Raji (cell line): ENCODE results near the gene HTT.

Experiments
- POLR2A ChIP-seq: IDR thresholded peaks from 2 replicates; pipeline ENCODE4 v1.6.1; 2011; ENCODE audit warnings: low read depth, low read length, control low read depth; ENCODE audit not compliant: insufficient read depth

HTT gene

DNA sequence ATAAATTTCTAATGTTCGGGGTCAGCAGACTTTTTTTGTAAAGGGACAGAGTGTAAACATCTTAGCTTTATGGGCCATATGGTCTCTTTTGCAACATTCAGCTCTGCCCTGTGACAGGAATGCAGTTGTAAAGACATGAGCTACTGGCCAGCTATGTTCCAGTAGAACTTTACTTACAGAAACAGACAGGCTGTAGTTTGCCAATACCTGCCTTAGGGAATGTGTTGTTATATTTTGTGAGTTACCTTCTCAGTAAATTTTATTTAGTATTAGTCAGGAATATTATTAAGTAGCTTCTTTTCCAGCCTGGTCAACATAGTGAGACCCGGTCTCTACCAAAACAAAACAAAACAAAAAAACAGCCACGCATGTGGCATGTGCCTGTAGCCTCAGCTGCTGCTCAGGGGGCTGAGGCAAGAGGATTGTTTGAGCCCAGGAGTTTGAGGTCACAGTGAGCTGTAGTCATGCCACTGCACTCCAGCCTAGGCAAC lies 48.7 kb downstream of the HTT start:
- no peak for TF ChIP-seq POLR2A

DNA sequence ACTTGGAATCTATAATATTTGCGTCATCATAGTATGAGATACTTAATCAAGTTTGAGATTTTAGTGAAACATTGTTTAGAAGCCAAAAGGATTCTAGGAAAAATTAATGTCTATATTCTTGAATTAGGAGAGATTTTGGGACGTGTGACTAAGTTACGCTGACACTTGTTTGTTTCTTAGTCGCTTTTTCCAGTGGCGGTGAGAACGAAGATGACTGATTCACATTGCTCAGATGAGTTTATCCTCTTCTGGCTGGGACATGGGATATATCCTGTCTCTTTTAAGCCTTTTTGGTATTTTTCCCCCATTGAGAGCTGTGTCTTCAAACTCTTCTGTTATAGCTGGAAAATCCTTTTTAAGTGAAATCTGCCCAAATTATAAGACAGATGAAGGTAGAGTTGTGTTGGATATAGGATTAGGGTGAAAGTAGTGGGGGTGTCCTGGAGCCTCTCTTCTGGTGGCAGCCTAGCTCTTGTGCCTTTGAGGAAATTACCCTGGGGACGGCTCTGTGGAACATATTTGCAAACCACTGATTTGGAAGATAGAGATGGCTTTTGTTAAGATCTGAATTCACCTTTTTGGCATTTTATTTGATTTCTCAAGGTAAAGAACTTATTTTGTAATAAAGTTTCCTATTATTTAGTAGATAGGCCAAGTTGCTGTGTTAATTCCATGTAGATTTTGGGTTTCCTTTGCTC lies 49.7 kb downstream of the HTT start:
- no peak for TF ChIP-seq POLR2A

- no peak for TF ChIP-seq POLR2A
These were observed 52.6 kb downstream of the HTT start for GRCh38 chr4:3127112-3127511.

GRCh38 chr4:3128058-3128457 lies 53.6 kb downstream of the HTT start:
- TF ChIP-seq POLR2A: no peak

DNA sequence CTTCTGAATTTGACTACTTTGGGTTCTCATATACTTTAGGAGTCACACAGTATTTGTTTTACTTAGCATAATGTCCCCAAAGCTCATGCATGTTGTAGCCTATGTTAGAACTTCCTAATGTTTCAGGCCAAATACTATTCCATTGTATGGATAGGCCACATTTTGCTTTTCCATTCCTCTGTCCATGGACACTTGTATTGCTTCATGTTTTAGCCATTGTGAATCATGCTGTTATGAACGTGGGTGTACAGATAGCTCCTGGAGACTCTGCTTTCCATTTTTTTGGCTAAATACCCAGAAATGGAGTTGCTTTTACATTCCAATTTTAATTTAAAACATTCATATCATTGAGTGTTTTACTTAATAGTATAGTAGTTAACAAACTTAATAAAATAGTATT lies 54.5 kb downstream of the HTT start:
- TF ChIP-seq POLR2A: no peak

DNA sequence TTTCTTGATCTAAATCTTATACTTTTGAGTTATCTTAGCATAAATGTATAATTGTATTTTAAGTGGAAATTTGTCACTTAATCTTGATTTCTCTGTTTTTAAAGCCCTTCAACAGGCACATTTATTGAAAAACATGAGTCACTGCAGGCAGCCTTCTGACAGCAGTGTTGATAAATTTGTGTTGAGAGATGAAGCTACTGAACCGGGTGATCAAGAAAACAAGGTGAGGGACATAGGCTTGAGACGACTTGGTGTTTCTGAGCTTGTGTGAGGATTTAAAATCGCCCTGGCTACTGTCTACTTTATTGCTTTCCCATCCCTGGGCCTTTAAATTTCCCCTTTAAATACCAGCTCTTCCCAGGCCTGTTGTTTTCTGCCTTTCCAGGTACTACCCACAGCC lies 55.7 kb downstream of the HTT start:
- TF ChIP-seq POLR2A: no peak

- no peak for TF ChIP-seq POLR2A
These were observed 56.3 kb downstream of the HTT start for GRCh38 chr4:3130826-3131225.

DNA sequence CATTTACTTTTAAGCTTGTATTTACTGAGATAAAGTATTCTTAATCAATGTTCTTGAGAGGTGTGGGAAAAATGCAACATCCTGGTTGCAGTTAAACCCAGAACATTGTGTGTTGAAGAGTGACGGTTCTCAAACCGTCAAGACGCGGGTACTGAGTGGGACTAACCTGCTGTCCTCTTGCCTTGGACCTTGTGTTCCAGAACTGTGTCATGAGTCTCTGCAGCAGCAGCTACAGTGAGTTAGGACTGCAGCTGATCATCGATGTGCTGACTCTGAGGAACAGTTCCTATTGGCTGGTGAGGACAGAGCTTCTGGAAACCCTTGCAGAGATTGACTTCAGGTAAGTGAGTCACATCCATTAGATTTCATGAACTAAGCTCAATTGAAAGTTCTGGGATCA lies 59.7 kb downstream of the HTT start:
- no peak for TF ChIP-seq POLR2A

- no peak for TF ChIP-seq POLR2A
These were observed 60.9 kb downstream of the HTT start for GRCh38 chr4:3135155-3136011.

DNA sequence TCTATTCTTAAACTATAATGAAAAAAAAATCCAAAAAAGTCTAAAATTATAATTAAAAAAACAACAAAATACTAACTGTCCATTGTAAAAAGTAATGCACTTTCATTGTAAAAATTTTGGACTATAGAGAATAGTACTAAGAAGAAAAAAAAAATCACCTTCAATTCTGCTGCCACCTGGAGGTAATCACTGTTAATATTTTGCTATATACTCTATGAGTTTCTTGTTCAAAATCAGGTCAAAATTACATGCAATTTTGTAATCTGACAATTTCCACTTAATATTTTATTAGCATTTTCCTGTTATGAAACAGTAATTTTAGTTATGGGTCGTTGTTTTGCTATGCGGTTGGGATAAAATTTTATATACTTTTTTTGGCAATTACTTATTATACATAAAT lies 62.0 kb downstream of the HTT start:
- no peak for TF ChIP-seq POLR2A

- no peak for TF ChIP-seq POLR2A
These were observed 63.4 kb downstream of the HTT start for GRCh38 chr4:3137908-3138307.

DNA sequence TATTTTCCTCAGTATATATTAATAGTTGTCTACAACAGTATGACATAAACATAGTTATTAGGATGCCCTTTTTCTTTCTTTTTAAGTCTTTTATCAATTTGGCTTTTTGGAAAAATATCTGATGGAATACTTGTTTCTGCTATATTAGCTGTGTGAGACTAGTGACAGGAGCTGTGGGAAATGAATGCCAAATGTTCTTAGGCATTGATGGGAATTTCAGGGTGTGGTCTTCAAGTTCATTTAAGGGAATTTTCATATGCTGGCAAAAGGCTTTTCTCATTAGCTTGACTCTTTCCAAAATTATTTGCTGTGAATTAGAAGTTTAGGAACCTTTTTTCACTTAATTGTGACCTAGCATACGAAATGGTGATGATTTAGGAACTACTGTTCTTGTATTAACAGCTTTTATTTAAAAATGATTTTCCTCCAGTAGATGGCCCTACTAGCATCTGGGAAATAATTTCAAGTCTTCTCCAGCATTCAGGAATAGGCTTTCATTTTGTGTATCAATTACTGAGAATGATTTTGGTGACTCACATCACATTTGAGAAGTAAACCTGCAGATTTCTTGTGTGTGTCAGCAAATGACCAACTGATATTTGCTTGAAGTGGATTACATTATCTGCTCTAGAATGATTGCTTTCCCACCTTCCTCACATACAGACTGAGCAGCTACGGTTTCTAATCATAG lies 70.9 kb downstream of the HTT start:
- TF ChIP-seq POLR2A: no peak

GRCh38 chr4:3148926-3149325 lies 74.4 kb downstream of the HTT start:
- TF ChIP-seq POLR2A: no peak

GRCh38 chr4:3157366-3157765 lies 82.9 kb downstream of the HTT start:
- no peak for TF ChIP-seq POLR2A

DNA sequence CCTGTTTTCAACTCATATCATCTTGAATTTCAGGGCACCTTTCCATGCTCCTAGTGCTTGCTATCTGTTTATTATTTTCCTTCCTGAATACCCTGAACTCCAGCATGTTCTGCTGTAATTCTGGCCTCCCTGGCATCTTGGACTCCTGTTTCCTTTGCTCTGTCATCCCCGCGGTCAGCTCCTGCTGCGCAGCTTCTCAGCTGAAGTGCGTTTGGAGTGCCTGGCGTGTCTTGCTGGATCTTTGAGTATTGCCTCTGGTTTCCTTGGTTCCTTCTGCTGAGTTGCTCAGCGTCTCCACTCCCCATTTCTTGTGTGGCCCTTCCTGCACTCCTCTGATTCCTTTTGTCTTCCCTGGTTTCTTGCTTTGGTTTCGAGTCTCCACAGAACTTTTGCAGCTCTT lies 84.4 kb downstream of the HTT start:
- TF ChIP-seq POLR2A: no peak

GRCh38 chr4:3160438-3160837 lies 86.0 kb downstream of the HTT start:
- TF ChIP-seq POLR2A: no peak
